PC-3 (cell line): ENCODE data around the gene NTF3. TPM values are rescaled to one million over a fixed set of nuclear protein-coding genes. Genes with fewer than 3 reads are reported as not detected.

ENCODE experiments used
- ATAC-seq: fragments of 200-7000 bp; cut with Tn5 transposase; 2 replicates; pipeline ENCODE4 v1.9.1; 2020; ENCODE audit warnings: mild to moderate bottlenecking, moderate library complexity
- Bru-seq: library from RNA; stranded (reverse); fragments of 400-500 nt; gene quantifications from one replicate; lab custom pipeline; 2021; lab: Mats Ljungman, UMichigan
- BruChase-seq, 2 experiments: library from RNA; stranded (reverse); fragments of 400-500 nt; gene quantifications; one replicate each; lab custom pipeline; 2021; lab: Mats Ljungman, UMichigan
- BruUV-seq: library from RNA; stranded (reverse); fragments of 400-500 nt; replicated peaks from 2 replicates; lab custom pipeline; 2021; lab: Mats Ljungman, UMichigan
- CTCF ChIA-PET: fragments of 300-600 bp; sonication (Branson Sonifier 250); formaldehyde crosslinking; loops from one replicate; lab custom pipeline; 2022; ENCODE audit warnings: antibody characterized with exemption; lab: Charles Lee
- POLR2A ChIA-PET: fragments of 300-600 bp; sonication (Branson Sonifier 250); formaldehyde crosslinking; loops from one replicate; lab custom pipeline; 2022; ENCODE audit warnings: antibody characterized with exemption; ENCODE audit not compliant: unreplicated experiment; lab: Charles Lee
- DNase-seq: peaks from one replicate; pipeline ENCODE4 v3.0.0-alpha.2; 2015
- H2AFZ ChIP-seq: fragments of 300-600 bp; sonication (generic); 2 replicates; pipeline ENCODE4 v1.6.0; 2016; ENCODE audit warnings: antibody characterized with exemption, low read length
- H3F3A ChIP-seq: fragments of 300-600 bp; sonication (generic); one replicate; pipeline ENCODE4 v1.6.0; 2017; ENCODE audit warnings: antibody characterized with exemption, low read length, control low read depth, mild to moderate bottlenecking; ENCODE audit not compliant: unreplicated experiment
- H3K27ac ChIP-seq: fragments of 300-600 bp; sonication (generic); 2 replicates; pipeline ENCODE4 v1.5.1; 2016; ENCODE audit warnings: mild to moderate bottlenecking, low read length
- H3K27me3 ChIP-seq: fragments of 300-600 bp; sonication (generic); 2 replicates; pipeline ENCODE4 v1.6.1; 2016; ENCODE audit warnings: low read length, mixed read lengths
- H3K36me3 ChIP-seq: fragments of 300-600 bp; sonication (generic); 2 replicates; pipeline ENCODE4 v1.6.1; 2016; ENCODE audit warnings: low read depth, mixed run types, low read length, mixed read lengths
- H3K4me1 ChIP-seq: fragments of 300-600 bp; sonication (generic); 2 replicates; pipeline ENCODE4 v1.5.1; 2016; ENCODE audit warnings: low read length; ENCODE audit not compliant: insufficient read depth
- H3K4me2 ChIP-seq: fragments of 300-600 bp; sonication (generic); 2 replicates; pipeline ENCODE4 v1.6.0; 2016; ENCODE audit warnings: low read length
- H3K4me3 ChIP-seq: fragments of 300-600 bp; sonication (generic); 2 replicates; pipeline ENCODE4 v1.5.1; 2016; ENCODE audit warnings: mild to moderate bottlenecking, low read length, mixed read lengths
- H3K79me2 ChIP-seq: fragments of 300-600 bp; sonication (generic); 2 replicates; pipeline ENCODE4 v1.6.1; 2017; ENCODE audit warnings: low read length, mixed read lengths
- H3K9ac ChIP-seq: fragments of 300-600 bp; sonication (generic); 2 replicates; pipeline ENCODE4 v1.6.0; 2016; ENCODE audit warnings: mild to moderate bottlenecking, low read length
- H3K9me2 ChIP-seq: fragments of 300-600 bp; sonication (generic); replicated peaks from 2 replicates; pipeline ENCODE4 v1.6.1; 2016; ENCODE audit warnings: mixed run types, low read length, mixed read lengths
- H3K9me3 ChIP-seq: fragments of 300-600 bp; sonication (generic); 2 replicates; pipeline ENCODE4 v1.6.1; 2016; ENCODE audit warnings: low read length, mixed read lengths
- H4K20me1 ChIP-seq: fragments of 300-600 bp; sonication (generic); 2 replicates; pipeline ENCODE4 v1.6.1; 2016; ENCODE audit warnings: low read length, mixed read lengths
- EZH2 ChIP-seq: fragments of 300-600 bp; sonication (generic); IDR thresholded peaks from one replicate; pipeline ENCODE4 v1.6.1; 2017; ENCODE audit warnings: antibody characterized with exemption, mild to moderate bottlenecking, low read length; ENCODE audit not compliant: unreplicated experiment
- EZH2phosphoT487 ChIP-seq: fragments of 300-600 bp; sonication (generic); IDR thresholded peaks from 2 replicates; pipeline ENCODE4 v1.6.1; 2018; ENCODE audit warnings: mild to moderate bottlenecking, antibody characterized with exemption, low read length, borderline replicate concordance
- intact Hi-C: fragments of 100-400 bp; cut with micrococcal nuclease; formaldehyde crosslinking; loops from 2 replicates; pipeline ENCODE4 v1.9.0; 2023
- long read RNA-seq: library from polyadenylated mRNA; unstranded; transcript quantifications from one replicate; pipeline ENCODE4 v2.0.0, GENCODE V29; 2021; ENCODE audit not compliant: unreplicated experiment
- total RNA-seq: library from RNA; depleted of rRNA; stranded (reverse); fragments of >200 nt; gene quantifications from 2 replicates; pipeline ENCODE4 v1.2.3, GENCODE V29; 2014; rRNA removed
- TF ChIP-seq, protein P1 (sequence below): fragments of 300-600 bp; sonication (generic); conservative IDR thresholded peaks from 2 replicates; pipeline ENCODE4 v1.5.1; 2017; ENCODE audit warnings: antibody characterized with exemption, low read depth, mild to moderate bottlenecking, low read length

Gene NTF3
- total RNA-seq (not detected in 2 replicates), Bru-seq, nascent RNA (not detected), BruChase-seq, experiment 1, labeled RNA remaining after a 6-hour chase (percentile 1 among the genes with signal in this experiment), BruChase-seq, experiment 2, labeled RNA remaining after a 2-hour chase (percentile 6 among the genes with signal in this experiment)
- long read RNA-seq = 0 reads

DNA sequence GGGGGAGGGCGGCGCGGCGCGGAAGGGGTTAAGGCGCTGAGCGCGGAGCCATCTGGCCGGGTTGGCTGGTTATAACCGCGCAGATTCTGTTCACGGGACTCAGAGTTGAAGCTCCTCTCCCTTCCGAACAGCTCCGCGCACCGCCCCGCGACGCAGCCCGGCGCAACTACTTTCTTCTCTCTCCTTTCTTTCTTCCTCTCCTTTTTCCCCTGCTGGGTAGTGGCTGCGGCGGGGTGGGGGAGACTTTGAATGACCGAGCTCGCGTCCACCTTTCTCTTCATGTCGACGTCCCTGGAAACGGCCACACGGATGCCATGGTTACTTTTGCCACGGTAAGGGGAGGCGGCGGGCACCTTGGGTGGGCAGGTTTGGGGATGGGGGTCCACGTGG is at the start of gene NTF3:
Gene NTF3, plus strand, starts transcription at position 98 of the 390 bp plus-strand sequence. Its CDS starts 217 bp downstream, at position 315.
- TF ChIP-seq EZH2phosphoT487 (no peak), EZH2 (no peak)
- TF ChIP-seq, protein P1, sequence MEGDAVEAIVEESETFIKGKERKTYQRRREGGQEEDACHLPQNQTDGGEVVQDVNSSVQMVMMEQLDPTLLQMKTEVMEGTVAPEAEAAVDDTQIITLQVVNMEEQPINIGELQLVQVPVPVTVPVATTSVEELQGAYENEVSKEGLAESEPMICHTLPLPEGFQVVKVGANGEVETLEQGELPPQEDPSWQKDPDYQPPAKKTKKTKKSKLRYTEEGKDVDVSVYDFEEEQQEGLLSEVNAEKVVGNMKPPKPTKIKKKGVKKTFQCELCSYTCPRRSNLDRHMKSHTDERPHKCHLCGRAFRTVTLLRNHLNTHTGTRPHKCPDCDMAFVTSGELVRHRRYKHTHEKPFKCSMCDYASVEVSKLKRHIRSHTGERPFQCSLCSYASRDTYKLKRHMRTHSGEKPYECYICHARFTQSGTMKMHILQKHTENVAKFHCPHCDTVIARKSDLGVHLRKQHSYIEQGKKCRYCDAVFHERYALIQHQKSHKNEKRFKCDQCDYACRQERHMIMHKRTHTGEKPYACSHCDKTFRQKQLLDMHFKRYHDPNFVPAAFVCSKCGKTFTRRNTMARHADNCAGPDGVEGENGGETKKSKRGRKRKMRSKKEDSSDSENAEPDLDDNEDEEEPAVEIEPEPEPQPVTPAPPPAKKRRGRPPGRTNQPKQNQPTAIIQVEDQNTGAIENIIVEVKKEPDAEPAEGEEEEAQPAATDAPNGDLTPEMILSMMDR = no peak
- Histone ChIP-seq H3K9ac (no peak within 1 kb of the TSS), H3K9me2 (no peaks in the 10 kb centered on the region), H2AFZ (no peak within 1 kb of the TSS), H3K4me1 (no peaks in the 10 kb centered on the region), H3K4me3 (no peak within 1 kb of the TSS), H3K79me2 (no peaks in the 10 kb centered on the region), H3K36me3 (no peaks in the 10 kb centered on the region), H3F3A (no peaks in the 10 kb centered on the region), H3K27me3 (no peaks in the 10 kb centered on the region; the same call in none of the 2 replicates), H3K27ac (no peak within 1 kb of the TSS), H3K4me2 (no peak within 1 kb of the TSS), H4K20me1 (no peaks in the 10 kb centered on the region), H3K9me3 (no peaks in the 10 kb centered on the region)
- ChIA-PET CTCF (no interaction called here), POLR2A (no interaction called here)
- BruUV-seq = no TSS peak
- intact Hi-C loops = no loop called here
- no peak for ATAC-seq
- DNase-seq = no peak

DNA sequence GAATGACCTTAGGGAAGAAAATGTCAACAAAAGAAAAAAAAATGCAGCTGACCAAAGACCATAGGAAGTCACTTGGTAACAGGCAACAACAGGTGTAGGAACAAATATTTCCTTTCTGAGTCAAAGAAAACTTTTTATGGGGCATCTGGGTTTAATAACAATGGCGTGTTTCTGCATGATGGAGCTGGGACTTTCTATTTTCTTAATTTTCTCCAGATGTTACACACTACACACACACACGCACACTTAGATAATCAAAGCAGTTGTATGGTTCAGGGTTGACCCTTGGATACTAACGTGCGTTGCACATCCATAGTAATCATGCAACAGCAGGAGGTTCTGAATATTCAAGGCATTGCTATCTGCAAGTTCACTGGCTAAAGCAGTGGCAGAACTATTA is 47.9 kb upstream of the NTF3 start:
- Histone ChIP-seq H3K27ac (no peak overlapping the region), H3F3A (no peaks in the 10 kb centered on the region), H3K27me3 (no peaks in the 10 kb centered on the region), H3K4me3 (no peak overlapping the region), H3K36me3 (no peaks in the 10 kb centered on the region), H3K79me2 (no peaks in the 10 kb centered on the region), H2AFZ (no peak overlapping the region), H3K9me3 (no peaks in the 10 kb centered on the region), H3K9ac (no peak overlapping the region), H3K4me2 (no peak overlapping the region), H4K20me1 (no peaks in the 10 kb centered on the region), H3K9me2 (no peaks in the 10 kb centered on the region), H3K4me1 (peaks cover 5% of the 10 kb centered on the region)
- POLR2A ChIA-PET = no interaction called here
- BruUV-seq = no TSS peak
- CTCF ChIA-PET = no interaction called here
- DNase-seq (no peak), ATAC-seq (no peak)
- TF ChIP-seq, protein P1 = no peak
- TF ChIP-seq EZH2phosphoT487 (no peak), EZH2 (no peak)
- intact Hi-C loops = no loop called here

DNA sequence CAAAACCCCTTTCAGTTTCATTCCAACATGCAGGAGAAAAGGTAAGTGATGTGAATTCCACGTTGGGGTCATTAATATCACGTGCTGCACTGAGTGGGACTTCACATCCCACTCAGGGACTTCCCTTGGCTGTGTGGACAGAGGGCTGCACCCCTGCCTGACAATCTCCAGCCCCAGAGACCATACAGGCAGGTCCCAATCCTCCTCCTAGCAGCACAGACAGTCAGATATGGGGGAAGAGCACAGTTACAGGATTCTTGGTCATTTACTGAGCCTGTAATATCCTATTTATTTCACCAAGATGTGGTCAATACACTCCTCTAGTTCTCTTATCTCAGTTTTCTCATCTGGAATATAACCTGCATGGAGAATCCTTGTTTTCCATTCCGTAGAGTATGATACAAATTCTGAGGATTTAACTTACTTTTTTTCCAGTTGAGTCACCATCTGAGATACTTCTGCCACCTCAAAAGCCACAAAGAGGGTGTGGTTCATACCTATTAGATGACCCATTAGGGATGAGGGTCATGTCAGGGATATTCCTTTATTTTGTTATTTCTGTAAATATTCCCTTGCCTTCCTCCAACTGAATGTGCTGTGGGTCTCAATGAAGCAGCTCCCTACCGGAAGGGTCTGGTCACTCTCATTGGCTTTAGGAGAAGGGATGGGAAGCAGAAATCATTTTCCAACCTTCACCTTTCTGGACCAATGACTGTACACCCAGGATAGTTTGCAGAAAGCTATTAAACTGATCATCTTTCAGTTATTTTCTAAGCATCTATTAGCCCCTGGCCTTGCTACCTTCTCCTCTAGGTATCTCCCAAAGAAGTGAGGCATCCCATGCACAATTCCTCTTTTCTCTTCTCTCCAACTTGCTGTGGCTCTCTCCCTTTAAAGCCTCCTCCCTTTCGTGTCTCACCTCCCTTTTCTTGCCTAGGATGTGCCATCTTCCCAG is 43.0 kb upstream of the NTF3 start:
- no peak for ATAC-seq
- CTCF ChIA-PET = no interaction called here

More for the DNA sequence above, 43.0 kb upstream of the NTF3 start:
- DNase-seq = peak; percentile 46
- Histone ChIP-seq H3K9me3 (no peaks in the 10 kb centered on the region), H3K4me2 (no peak overlapping the region), H3K9me2 (no peaks in the 10 kb centered on the region), H4K20me1 (no peaks in the 10 kb centered on the region), H3K4me3 (no peak overlapping the region), H2AFZ (no peak overlapping the region), H3K36me3 (no peaks in the 10 kb centered on the region), H3K27ac (no peak overlapping the region), H3K27me3 (no peaks in the 10 kb centered on the region), H3F3A (no peaks in the 10 kb centered on the region), H3K79me2 (no peaks in the 10 kb centered on the region), H3K4me1 (peaks cover 5% of the 10 kb centered on the region), H3K9ac (no peak overlapping the region)
- intact Hi-C loops = no loop called here
- TF ChIP-seq EZH2phosphoT487 (no peak), EZH2 (no peak)
- TF ChIP-seq, protein P1 = no peak
- POLR2A ChIA-PET = no interaction called here
- no TSS peak for BruUV-seq
